Stimulated activated CD4-positive, alpha-beta T cell treated with anti-CD3 and anti-CD28 coated beads, Interleukin-15, amount 100 ng/mL, for 48 hours (primary cell): Measurements from ENCODE around the gene TMEM252.

Source experiments
- DNase-seq, 2 donors: peaks; one replicate each; pipeline ENCODE4 v3.0.0-alpha.2; 2020; ENCODE audit warnings: low read depth in 2 of 2

TMEM252 gene

DNA sequence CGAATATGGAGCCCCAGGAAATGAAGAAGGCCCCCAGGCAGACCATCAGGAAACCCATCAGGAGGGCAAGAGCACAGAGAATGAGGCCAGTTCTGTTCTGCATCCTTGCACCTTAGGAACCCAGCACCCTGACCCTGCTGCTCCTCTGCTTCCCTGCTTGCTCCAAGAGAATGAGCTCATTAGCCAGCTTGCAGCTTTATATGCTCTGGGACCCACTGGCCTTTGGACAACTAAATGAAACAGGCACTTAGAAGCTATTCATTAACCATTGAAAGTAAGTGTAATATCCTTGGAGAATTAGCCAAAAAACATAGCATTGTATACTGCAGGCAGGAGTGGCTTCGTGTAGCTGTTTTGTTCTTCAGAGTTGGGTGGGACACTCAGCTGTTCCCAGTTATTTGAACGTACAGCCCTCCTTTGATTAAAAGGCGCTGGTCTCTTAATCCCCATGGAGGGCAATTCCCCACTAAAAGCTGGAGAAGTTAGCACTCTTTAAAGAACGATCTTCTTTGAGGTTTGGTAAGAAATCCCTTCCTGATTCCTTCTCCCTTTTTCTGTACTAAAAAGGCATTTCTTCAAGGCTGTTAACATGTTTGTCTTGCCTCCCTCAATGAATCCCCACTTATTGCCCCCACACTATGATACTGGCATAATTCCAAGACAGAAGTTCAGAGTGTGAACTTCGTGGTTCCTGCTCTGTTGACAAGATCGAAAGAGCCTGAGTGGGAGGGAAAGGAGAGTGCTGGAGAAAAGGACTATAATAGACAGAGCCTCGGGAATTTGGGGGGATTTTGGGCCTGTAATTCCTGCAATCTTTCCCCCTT lies at the start of gene TMEM252:
TSS of gene TMEM252 (minus strand) at position 172 of the 824 bp plus-strand sequence. CDS start at position 103, 69 bp downstream.
- DNase-seq = no peak

GRCh38 chr9:68585034-68585761 lies 44.5 kb upstream of the TMEM252 start:
- DNase-seq = no peak

- DNase-seq = peak; percentile 64 to 82
Measured at GRCh38 chr9:68584189-68585033, 43.7 kb upstream of the TMEM252 start.

DNA sequence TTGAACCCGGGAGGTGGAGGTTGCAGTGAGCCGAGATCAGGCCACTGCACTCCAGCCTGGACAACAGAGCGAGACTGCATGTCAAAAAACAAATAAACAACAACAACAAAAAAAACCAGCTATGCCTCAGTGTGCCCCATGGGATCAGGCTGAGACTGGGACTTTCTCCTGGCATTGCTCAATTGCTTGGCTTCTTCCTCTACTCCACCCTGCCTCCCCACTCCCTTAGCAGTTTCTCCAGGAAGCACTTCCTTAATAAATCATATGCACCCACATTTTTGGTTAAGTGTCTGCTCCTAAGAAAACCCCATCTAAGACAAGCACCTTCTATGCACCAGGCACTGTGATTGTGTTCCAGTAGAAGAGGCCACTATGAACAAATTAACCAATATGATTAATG lies 41.0 kb upstream of the TMEM252 start:
- no peak for DNase-seq

DNA sequence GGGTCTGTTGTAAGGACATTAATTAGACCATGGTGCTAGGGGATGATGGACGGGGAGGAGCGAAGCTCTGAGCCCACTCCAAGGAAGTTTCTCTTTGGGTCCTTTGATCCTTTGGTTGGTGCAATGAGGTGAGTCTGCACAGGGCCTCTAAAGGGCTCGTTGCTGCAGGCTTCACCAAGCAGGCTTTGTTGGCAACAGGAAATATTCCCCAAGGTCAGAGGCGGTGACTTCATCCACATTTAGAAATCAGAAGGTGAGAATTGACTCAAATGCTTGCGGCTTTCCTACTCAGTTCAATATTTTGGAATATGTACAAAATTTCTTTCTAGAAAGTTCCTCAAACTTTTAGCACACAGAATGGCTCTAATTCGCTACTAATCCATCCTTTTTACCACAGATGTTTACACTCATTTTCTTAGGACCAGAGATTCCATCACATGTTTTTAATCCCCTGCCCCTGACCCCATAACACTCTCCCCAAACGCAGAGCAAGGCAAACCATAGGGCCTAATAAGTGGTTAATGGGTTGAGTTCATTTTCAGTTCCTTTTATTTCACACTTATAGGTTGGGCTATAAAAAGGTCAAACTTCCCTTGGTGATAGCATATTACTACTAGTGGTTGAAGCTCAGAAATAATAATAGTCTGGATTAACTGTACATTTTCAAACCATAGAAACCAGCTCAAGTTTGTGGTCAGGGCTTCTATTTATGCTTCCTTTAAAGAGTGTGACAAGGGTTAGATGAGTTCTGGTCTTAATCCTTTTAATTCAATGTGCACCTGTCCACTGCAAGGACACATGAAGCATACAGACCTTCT lies 37.3 kb upstream of the TMEM252 start:
- no peak for DNase-seq

DNA sequence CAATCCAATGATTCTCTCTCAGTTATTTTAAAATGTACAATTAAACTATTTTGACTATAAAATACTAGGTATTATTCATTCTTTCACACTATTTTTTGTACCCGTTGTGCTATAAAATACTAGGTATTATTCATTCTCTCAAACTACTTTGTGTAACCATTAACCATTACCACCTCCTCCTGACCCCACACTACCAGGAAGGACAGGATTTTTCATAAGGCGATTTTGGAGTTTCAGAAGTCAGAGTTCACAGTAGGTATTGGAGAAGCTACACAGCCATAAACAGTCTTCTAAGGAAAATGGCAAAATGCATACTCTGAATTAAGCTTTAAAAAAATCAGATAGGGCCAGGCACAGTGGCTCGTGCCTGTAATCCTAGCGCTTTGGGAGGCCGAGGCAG lies 35.1 kb upstream of the TMEM252 start:
- no peak for DNase-seq

DNA sequence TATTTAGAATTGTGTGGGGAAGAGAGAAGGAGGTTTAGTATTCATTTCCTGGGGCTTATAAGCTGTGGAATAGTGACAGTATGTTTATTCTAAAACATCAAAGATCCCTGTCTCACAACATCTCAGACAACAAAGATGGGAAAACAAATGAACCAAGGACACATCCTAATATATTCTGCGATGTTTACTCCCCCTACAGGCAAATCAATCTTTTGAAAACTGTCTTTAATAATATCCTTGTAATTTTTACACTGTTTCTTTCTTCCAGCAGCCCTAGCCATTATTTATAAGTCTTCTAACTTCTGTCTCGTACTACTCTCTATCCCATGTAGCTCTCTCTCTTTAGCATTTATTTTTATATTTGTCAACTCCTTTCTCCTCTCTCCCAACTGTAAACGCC lies 33.5 kb upstream of the TMEM252 start:
- DNase-seq = no peak

GRCh38 chr9:68567565-68567964 lies 26.9 kb upstream of the TMEM252 start:
- no peak for DNase-seq

DNA sequence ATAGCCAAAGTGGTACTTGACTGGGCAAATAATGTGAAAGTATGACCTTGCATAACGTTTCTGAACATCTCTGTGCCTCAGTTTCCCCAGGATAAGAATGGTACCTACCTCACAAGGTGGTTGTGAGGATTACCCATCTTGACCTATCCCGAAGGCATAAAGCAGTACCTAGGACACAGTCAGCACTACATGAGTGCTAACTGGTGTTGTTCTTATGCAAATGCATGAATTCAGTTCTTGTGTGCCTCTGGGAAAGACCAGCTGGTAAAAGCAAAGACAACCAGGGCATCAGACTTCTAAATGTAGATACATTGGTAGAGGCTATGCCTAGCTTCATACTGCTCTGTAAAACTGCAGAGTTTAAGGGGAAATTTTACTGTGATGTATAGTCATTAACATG lies 21.8 kb upstream of the TMEM252 start:
- DNase-seq = no peak

GRCh38 chr9:68560071-68560844 lies 19.6 kb upstream of the TMEM252 start:
- peak; percentile 40 to 48 for DNase-seq

DNA sequence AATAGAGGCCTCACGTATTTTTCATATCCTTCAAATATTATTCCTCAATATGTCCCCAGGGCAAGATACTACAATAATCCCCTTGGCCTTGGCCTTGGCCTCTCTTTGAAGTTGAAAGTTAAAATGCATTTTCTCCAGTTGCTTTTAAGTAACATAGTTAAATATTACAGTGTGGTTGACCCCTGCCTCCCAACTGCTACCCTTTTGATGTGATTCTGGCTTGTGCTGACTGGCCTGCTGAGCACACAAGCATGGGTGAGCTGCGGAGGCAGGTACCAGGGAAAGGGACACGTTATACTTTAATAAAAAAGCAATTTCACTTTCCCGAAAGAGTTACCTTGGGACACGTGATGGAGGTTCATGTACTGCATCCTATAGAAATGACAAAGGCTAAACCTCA lies 17.9 kb upstream of the TMEM252 start:
- DNase-seq = no peak

- DNase-seq = no peak
Measured at GRCh38 chr9:68555437-68556150, 14.9 kb upstream of the TMEM252 start.

DNA sequence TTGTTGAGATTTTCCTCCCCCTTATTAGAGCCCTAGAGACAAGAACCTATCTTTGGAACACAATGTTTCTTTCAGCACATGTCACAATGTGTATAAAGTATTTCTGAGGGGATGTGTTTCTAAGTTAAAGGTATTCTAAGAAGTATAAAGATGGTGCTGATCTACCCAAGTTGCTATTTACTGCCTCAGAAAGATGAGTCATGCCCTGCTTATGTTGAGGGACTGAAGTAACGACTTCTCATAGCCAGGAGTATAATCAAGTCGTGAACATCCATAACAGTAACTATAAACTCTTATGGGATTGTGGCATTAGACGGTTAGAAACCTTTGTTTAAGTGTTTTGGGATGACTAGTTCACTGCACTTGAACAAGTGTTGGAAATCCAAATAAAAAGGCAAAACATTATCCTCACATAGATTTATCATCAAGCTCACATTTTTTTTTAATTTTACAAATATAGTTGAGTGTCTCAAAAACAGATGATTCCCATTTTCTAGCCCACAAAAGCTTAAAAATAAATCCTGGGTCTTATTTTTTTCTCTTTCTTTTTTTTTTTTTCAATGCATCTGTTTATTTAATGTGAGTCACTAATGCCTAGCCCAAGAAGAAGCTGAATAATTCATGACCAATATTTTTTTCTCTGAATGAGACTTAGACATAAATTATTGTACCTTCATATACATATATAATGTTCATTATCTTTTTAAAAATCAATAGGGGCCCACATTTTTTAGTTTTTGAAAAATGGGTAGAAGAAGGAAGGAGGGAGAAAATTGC lies 12.2 kb upstream of the TMEM252 start:
- DNase-seq = no peak

GRCh38 chr9:68551191-68551590 lies 10.5 kb upstream of the TMEM252 start:
- no peak for DNase-seq

DNA sequence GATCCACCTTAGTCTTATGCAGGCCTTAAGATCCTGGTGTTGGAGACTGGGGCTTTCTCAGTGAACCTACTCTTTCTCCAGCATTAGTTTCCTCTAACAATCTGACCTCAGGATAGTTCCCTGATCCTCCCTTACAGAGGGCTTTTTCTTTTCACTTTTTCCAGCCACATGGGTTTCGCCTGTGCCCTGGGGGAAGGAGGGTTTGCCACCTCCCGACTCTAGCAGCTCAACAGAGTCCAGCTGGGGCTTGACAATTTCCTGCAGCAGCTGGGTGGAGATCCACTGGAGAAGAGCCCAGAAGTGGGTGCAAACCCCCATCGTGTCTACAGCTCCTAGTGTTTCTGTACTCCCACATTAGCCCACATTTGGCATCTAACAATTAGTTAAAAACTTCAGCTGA lies 7.6 kb upstream of the TMEM252 start:
- DNase-seq = no peak

GRCh38 chr9:68547417-68547816 lies 6.7 kb upstream of the TMEM252 start:
- no peak for DNase-seq

DNA sequence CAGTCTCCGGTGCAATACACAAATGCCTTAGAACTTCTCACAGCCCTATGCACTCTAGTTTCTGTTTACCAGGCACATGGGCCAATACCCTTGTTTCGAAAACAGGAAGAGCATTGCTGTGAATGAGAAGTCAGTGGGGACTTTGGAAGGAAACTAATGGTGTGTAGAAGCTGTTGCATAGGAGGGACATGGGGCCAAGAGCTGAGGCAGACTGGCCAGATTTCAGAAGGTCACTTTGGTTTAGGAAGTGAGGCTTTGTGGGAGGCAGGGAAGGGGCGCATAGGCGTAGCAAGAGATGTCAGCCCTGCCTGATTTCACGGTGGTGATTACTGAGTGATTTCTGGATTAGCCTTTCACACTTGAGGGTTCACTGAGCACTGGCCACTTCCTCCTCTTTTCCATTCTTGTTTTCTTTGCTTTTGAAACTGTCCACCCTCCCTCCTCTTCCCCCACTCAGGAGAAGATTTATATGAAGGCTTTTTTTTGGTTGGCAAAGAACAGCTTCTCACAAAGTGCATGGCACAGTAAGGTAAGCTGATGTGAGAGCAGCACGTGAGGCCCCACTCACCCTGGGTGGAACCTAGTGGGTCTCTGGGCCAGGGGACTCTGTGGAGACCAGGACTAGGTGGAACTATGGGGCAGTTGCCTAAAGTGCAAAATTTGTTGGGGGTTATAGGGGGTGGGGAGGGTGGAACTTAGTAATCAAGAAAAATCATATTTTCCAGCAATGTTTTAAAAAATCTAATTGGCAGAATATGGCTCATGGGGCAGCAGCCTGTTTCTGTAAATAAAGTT lies 6.1 kb upstream of the TMEM252 start:
- no peak for DNase-seq

GRCh38 chr9:68545033-68545705 lies 4.5 kb upstream of the TMEM252 start:
- no peak for DNase-seq
